Astrocyte (in vitro differentiated cells and primary cell): ENCODE measurements around the gene NCOA5. TPM values are rescaled to one million over a fixed set of nuclear protein-coding genes. Genes with fewer than 3 reads are reported as not detected.

ENCODE experiments used
- DNase-seq: peaks from one replicate; pipeline ENCODE4 v3.0.0-alpha.2; 2010; ENCODE audit warnings: low read depth
- FAIRE-seq: peaks from 2 replicates; lab custom pipeline; 2011; peaks lifted over from hg19 to GRCh38; lab: Jason Lieb, UNC
- H2AFZ ChIP-seq: 2 replicates; pipeline ENCODE4 v1.6.0; 2012; ENCODE audit warnings: low read depth, low read length, inconsistent platforms
- H3K27ac ChIP-seq: 2 replicates; pipeline ENCODE4 v1.5.1; 2011; ENCODE audit warnings: low read depth, low read length, inconsistent platforms
- H3K27me3 ChIP-seq: 2 replicates; pipeline ENCODE4 v1.6.0; 2011; ENCODE audit warnings: low read length, inconsistent platforms; ENCODE audit not compliant: insufficient read depth
- H3K36me3 ChIP-seq: 2 replicates; pipeline ENCODE4 v1.5.1; 2011; ENCODE audit warnings: low read length, inconsistent platforms; ENCODE audit not compliant: insufficient read depth
- H3K4me1 ChIP-seq: 2 replicates; pipeline ENCODE4 v1.5.1; 2011; ENCODE audit warnings: low read length, inconsistent platforms; ENCODE audit not compliant: insufficient read depth
- H3K4me2 ChIP-seq: 2 replicates; pipeline ENCODE4 v1.6.0; 2012; ENCODE audit warnings: low read length, inconsistent platforms
- H3K4me3 ChIP-seq: 2 replicates; pipeline ENCODE4 v1.5.1; 2011; ENCODE audit warnings: low read depth, mild to moderate bottlenecking, low read length, inconsistent platforms; ENCODE audit not compliant: insufficient read depth
- H3K79me2 ChIP-seq: 2 replicates; pipeline ENCODE4 v1.6.0; 2012; ENCODE audit warnings: mild to moderate bottlenecking, low read length, inconsistent platforms; ENCODE audit not compliant: insufficient read depth
- H3K9ac ChIP-seq: 2 replicates; pipeline ENCODE4 v1.6.0; 2012; ENCODE audit warnings: mild to moderate bottlenecking, low read length, inconsistent platforms
- H3K9me3 ChIP-seq: 2 replicates; pipeline ENCODE4 v1.5.1; 2012; ENCODE audit warnings: low read depth, mild to moderate bottlenecking, low read length, inconsistent platforms; ENCODE audit not compliant: insufficient read depth
- H4K20me1 ChIP-seq: 2 replicates; pipeline ENCODE4 v1.6.0; 2012; ENCODE audit warnings: low read length, inconsistent platforms; ENCODE audit not compliant: insufficient read depth
- H3K27ac Mint-ChIP-seq: one replicate; pipeline ENCODE4 v1.8.0; 2021; ENCODE audit warnings: mild to moderate bottlenecking, mixed read lengths; ENCODE audit not compliant: unreplicated experiment
- H3K27me3 Mint-ChIP-seq: one replicate; pipeline ENCODE4 v1.8.0; 2021; ENCODE audit warnings: low read depth, mixed read lengths; ENCODE audit not compliant: unreplicated experiment
- H3K36me3 Mint-ChIP-seq: one replicate; pipeline ENCODE4 v1.8.0; 2021; ENCODE audit warnings: low read depth, mixed read lengths; ENCODE audit not compliant: unreplicated experiment
- H3K4me1 Mint-ChIP-seq: one replicate; pipeline ENCODE4 v1.8.0; 2021; ENCODE audit warnings: low read depth, mixed read lengths; ENCODE audit not compliant: unreplicated experiment
- H3K4me3 Mint-ChIP-seq: one replicate; pipeline ENCODE4 v1.8.0; 2021; ENCODE audit warnings: mild to moderate bottlenecking, moderate library complexity, mixed read lengths; ENCODE audit not compliant: unreplicated experiment
- H3K9me3 Mint-ChIP-seq: one replicate; pipeline ENCODE4 v1.8.0; 2021; ENCODE audit warnings: mild to moderate bottlenecking, mixed read lengths; ENCODE audit not compliant: unreplicated experiment
- EZH2 ChIP-seq: IDR thresholded peaks from 2 replicates; pipeline ENCODE4 v1.6.1; 2012; ENCODE audit warnings: mild to moderate bottlenecking, low read length, inconsistent platforms; ENCODE audit not compliant: insufficient read depth
- total RNA-seq: library from RNA; stranded (reverse); gene quantifications from 2 replicates; pipeline ENCODE4 v1.2.1, GENCODE V29; 2021
- TF ChIP-seq, protein P1 (sequence below): IDR thresholded peaks from 2 replicates; pipeline ENCODE4 v1.5.1; 2011; ENCODE audit warnings: low read depth, mild to moderate bottlenecking, inconsistent platforms, low read length, moderate library complexity; ENCODE audit not compliant: insufficient read depth

Gene NCOA5
- total RNA-seq, 1 donor from 2014 or later = 20.7 TPM

DNA sequence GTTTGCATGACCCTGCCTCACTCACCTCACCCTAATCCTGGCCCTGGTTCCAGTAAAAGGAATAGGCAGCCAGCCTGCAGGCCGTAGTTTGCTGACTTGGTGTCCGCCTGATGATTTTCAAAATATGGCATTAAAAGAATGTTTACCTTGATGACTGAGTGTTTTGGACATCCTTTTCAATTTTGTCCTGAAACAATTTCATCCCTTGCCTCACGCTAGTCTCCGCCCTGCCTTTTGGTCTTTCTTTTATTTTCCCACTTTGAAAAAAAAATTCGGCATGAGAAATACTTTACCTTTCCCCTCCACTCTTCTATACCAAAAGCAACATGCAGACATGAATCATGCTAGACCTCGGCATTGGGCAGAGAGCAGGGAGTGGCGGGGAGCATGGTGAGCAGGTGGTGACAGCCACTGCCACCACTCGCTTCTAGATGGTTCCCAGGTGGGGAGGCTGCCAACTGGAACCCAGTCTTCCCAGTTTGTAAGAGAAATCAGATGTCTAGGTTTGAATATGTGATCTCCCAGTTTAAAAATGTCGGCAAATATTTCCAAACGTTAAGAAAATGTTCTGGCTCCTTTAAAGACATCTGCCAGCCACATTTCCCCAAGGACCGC, 37.7 kb upstream of the NCOA5 start:
- Mint-ChIP-seq H3K36me3 (peaks cover 2% of the 10 kb centered on the region), H3K4me3 (no peak overlapping the region), H3K27me3 (peaks cover 61% of the 10 kb centered on the region), H3K9me3 (peaks cover 2% of the 10 kb centered on the region), H3K4me1 (peaks cover 10% of the 10 kb centered on the region), H3K27ac (no peak overlapping the region)
- Histone ChIP-seq H3K27me3 (peaks cover 17% of the 10 kb centered on the region), H3K9ac (no peak overlapping the region), H3K4me3 (no peak overlapping the region), H3K36me3 (no peaks in the 10 kb centered on the region), H3K27ac (no peak overlapping the region), H4K20me1 (no peaks in the 10 kb centered on the region), H3K4me1 (peaks cover 1% of the 10 kb centered on the region), H2AFZ (no peak overlapping the region), H3K9me3 (no peaks in the 10 kb centered on the region), H3K79me2 (no peaks in the 10 kb centered on the region), H3K4me2 (no peak overlapping the region)
- TF ChIP-seq, protein P1, sequence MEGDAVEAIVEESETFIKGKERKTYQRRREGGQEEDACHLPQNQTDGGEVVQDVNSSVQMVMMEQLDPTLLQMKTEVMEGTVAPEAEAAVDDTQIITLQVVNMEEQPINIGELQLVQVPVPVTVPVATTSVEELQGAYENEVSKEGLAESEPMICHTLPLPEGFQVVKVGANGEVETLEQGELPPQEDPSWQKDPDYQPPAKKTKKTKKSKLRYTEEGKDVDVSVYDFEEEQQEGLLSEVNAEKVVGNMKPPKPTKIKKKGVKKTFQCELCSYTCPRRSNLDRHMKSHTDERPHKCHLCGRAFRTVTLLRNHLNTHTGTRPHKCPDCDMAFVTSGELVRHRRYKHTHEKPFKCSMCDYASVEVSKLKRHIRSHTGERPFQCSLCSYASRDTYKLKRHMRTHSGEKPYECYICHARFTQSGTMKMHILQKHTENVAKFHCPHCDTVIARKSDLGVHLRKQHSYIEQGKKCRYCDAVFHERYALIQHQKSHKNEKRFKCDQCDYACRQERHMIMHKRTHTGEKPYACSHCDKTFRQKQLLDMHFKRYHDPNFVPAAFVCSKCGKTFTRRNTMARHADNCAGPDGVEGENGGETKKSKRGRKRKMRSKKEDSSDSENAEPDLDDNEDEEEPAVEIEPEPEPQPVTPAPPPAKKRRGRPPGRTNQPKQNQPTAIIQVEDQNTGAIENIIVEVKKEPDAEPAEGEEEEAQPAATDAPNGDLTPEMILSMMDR = no peak
- no peak for TF ChIP-seq EZH2
- FAIRE-seq (no peak), DNase-seq (no peak)

DNA sequence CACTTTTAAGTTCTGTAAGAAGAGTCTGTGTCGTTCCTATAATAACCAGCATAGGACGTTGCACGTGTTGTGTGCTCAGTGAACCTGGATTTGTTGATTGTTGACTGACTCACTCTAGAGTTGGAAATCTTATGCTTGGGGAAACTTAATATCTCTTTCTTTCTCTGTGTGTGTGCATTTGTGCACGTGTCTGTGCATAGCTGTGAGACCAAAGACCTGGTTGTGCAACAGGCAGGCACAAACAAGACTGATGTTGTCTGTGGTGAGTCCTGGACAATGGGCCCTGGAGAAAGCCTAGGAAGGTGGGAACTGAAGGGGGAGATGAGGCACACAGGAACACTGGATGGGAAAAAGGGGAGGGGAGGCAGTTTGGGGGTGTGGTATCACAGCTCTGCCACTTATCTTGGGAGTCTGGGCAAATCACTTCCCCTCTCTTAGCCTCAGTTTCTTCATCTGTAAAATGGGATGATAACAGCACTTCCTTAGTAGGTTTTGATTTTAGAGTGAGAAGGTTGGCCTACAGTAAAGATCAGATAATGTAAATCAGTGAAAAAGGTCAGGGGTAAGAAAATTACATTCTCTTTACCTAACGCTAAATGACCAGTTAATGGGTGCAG, 36.8 kb upstream of the NCOA5 start:
- Mint-ChIP-seq H3K9me3 (peaks cover 2% of the 10 kb centered on the region), H3K4me3 (no peak overlapping the region), H3K36me3 (peaks cover 2% of the 10 kb centered on the region), H3K27me3 (peaks cover 54% of the 10 kb centered on the region), H3K27ac (no peak overlapping the region), H3K4me1 (peaks cover 20% of the 10 kb centered on the region)
- Histone ChIP-seq H3K27ac (no peak overlapping the region), H4K20me1 (no peaks in the 10 kb centered on the region), H3K27me3 (peaks cover 17% of the 10 kb centered on the region), H3K4me3 (no peak overlapping the region), H2AFZ (no peak overlapping the region), H3K9me3 (no peaks in the 10 kb centered on the region), H3K79me2 (no peaks in the 10 kb centered on the region), H3K36me3 (no peaks in the 10 kb centered on the region), H3K4me2 (no peak overlapping the region), H3K4me1 (peaks cover 11% of the 10 kb centered on the region), H3K9ac (no peak overlapping the region)
- no peak for TF ChIP-seq EZH2
- TF ChIP-seq, protein P1 = no peak
- FAIRE-seq (no peak), DNase-seq (no peak)
